Eye (tissue), 1 donor: ENCODE measurements around the gene HTRA1.

Experiments used
- DNase-seq: peaks from one replicate; pipeline ENCODE4 v3.0.0-alpha.2; 2015

Gene HTRA1

GRCh38 chr10:122455376-122456079, 5.8 kb upstream of the HTRA1 start:
- DNase-seq = no peak

- DNase-seq = no peak
Measured at GRCh38 chr10:122457934-122458333, 3.4 kb upstream of the HTRA1 start.

- DNase-seq = no peak
Measured at GRCh38 chr10:122458693-122459092, 2.7 kb upstream of the HTRA1 start.

- DNase-seq = no peak
Measured at GRCh38 chr10:122459561-122460273, 1.6 kb upstream of the HTRA1 start.

GRCh38 chr10:122460891-122461293, 461 bp upstream of the HTRA1 start:
- peak; percentile 50 for DNase-seq

GRCh38 chr10:122461729-122462532, 578 bp downstream of the HTRA1 start:
- DNase-seq = peak; percentile 61

- peak; percentile 73 for DNase-seq
Measured at GRCh38 chr10:122462533-122463465, 1.4 kb downstream of the HTRA1 start.

GRCh38 chr10:122463466-122464249, 2.3 kb downstream of the HTRA1 start:
- DNase-seq = no peak

GRCh38 chr10:122464250-122464510, 2.8 kb downstream of the HTRA1 start:
- DNase-seq = no peak

GRCh38 chr10:122464586-122464985, 3.2 kb downstream of the HTRA1 start:
- DNase-seq = peak; percentile 13

GRCh38 chr10:122465401-122466040, 4.2 kb downstream of the HTRA1 start:
- no peak for DNase-seq

- DNase-seq = no peak
Measured at GRCh38 chr10:122466951-122467381, 5.6 kb downstream of the HTRA1 start.

- DNase-seq = no peak
Measured at GRCh38 chr10:122467701-122468100, 6.3 kb downstream of the HTRA1 start.

- DNase-seq = peak; percentile 10
Measured at GRCh38 chr10:122468307-122468925, 7.1 kb downstream of the HTRA1 start.

- peak; percentile 37 for DNase-seq
Measured at GRCh38 chr10:122468926-122469781, 7.8 kb downstream of the HTRA1 start.

GRCh38 chr10:122469848-122470247, 8.5 kb downstream of the HTRA1 start:
- DNase-seq = no peak

GRCh38 chr10:122471531-122472177, 10.3 kb downstream of the HTRA1 start:
- no peak for DNase-seq

GRCh38 chr10:122473116-122473515, 11.8 kb downstream of the HTRA1 start:
- no peak for DNase-seq

- DNase-seq = peak; percentile 56
Measured at GRCh38 chr10:122474131-122474818, 12.9 kb downstream of the HTRA1 start.
